ENCODE results near the gene MT1HL1.
"Not testable (repeated sequence)": the region's sequence is repeated elsewhere in the genome, so short reads cannot be mapped to it uniquely, and the experiment has no call there.

The MT1HL1 gene

GRCh38 chr1:236997361-236997760 is 6.9 kb downstream of the MT1HL1 start:
- TF ChIP-seq, protein P1, sequence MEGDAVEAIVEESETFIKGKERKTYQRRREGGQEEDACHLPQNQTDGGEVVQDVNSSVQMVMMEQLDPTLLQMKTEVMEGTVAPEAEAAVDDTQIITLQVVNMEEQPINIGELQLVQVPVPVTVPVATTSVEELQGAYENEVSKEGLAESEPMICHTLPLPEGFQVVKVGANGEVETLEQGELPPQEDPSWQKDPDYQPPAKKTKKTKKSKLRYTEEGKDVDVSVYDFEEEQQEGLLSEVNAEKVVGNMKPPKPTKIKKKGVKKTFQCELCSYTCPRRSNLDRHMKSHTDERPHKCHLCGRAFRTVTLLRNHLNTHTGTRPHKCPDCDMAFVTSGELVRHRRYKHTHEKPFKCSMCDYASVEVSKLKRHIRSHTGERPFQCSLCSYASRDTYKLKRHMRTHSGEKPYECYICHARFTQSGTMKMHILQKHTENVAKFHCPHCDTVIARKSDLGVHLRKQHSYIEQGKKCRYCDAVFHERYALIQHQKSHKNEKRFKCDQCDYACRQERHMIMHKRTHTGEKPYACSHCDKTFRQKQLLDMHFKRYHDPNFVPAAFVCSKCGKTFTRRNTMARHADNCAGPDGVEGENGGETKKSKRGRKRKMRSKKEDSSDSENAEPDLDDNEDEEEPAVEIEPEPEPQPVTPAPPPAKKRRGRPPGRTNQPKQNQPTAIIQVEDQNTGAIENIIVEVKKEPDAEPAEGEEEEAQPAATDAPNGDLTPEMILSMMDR (IDR thresholded peaks at IDR 0.05; ENCODE audit: borderline replicate concordance, insufficient read depth, low read depth, low read length), result no peak
- H3K4me3 ChIP-seq (ENCODE audit: low read depth, low read length), result no peak overlapping the region

DNA sequence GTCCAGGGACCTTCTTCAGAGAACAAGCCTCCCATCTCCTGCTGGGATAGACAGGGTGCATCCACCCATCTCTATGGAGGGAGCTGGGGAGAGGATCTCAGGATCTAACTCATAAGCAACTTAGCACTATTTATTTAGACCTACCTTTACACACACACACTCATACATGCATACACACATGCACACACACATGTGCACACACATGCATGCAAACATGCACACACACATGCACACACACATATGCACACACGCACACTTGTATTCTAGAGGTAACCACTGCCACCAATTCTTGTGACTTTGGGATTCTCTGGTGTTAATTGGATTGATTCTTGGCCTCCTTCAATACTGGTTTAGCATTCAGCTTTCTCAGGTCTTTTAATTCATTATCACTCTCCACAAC is 9.8 kb downstream of the MT1HL1 start:
- TF ChIP-seq, protein P1 (IDR thresholded peaks at IDR 0.05; ENCODE audit: borderline replicate concordance, insufficient read depth, low read depth, low read length), result no peak

GRCh38 chr1:236992449-236992848 is 11.8 kb downstream of the MT1HL1 start:
- TF ChIP-seq, protein P1 (IDR thresholded peaks at IDR 0.05; ENCODE audit: borderline replicate concordance, insufficient read depth, low read depth, low read length), result no peak
- no peak overlapping the region for H3K4me3 ChIP-seq (ENCODE audit: low read depth, low read length)

More for the DNA sequence above, 9.8 kb downstream of the MT1HL1 start:
- H3K4me3 ChIP-seq (ENCODE audit: low read depth, low read length), result no peak overlapping the region

DNA sequence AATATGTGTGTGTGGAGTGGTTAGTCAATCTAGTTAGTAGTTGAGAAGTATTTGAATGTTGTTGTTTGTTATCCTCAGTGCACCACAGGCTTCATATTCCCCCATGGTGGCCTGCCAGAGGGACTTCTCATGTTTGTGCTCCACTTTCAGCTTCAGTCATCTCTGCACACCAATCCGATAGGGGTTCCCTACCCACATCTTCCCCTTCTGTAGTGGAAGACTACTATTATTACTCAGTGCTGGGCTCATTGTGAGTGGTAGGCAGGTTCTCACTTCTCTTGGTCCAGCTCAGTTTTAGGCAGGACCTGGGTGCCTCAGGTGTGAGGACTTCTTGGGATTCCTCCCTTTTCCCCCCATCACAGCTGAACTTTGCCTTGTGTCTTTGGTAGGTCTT is 14.2 kb downstream of the MT1HL1 start:
- TF ChIP-seq, protein P1 (IDR thresholded peaks at IDR 0.05; ENCODE audit: borderline replicate concordance, insufficient read depth, low read depth, low read length), result no peak
- no peak overlapping the region for H3K4me3 ChIP-seq (ENCODE audit: low read depth, low read length)

DNA sequence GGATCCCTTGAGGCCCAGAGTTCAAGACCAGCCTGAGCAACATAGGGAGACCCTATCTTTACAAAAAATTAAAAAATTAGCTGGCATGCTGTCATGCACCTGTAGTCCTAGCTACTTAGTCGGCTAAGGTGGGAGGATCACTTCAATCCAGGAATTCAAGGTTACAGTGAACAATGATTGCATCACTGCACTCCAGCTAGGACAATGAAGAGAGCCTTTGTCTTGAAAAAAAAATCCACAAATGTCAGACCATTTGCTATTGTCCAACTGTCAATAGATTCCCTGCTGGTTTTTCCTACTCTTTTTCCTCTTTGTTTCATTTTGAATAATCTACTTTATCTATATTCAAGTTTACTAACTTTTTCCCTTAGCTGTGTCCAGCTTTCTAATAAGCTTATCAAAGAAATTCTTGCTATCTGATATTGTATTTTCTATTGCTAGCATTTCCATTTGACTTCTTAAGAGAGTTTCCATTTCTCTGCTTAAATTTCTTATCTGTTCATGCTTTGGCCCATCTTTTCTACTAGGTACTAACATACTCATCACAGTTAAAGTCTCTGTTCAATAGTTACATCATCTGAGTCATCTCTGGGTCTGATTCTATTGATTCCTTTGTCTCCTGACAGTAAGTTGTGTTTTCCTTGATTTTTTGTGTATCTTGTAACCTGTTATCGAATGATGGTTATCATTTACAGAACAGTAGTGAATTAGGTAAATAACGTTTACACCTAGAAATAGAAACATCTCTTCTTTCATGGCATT is 14.8 kb downstream of the MT1HL1 start:
- no peak overlapping the region for H3K4me3 ChIP-seq (ENCODE audit: low read depth, low read length)
- TF ChIP-seq, protein P1 (IDR thresholded peaks at IDR 0.05; ENCODE audit: borderline replicate concordance, insufficient read depth, low read depth, low read length), result no peak

- no peak overlapping the region for H3K4me3 ChIP-seq (ENCODE audit: low read depth, low read length)
- TF ChIP-seq, protein P1 (IDR thresholded peaks at IDR 0.05; ENCODE audit: borderline replicate concordance, insufficient read depth, low read depth, low read length), result no peak
These were observed 20.4 kb downstream of the MT1HL1 start for GRCh38 chr1:236983818-236984217.

- TF ChIP-seq, protein P1 (IDR thresholded peaks at IDR 0.05; ENCODE audit: borderline replicate concordance, insufficient read depth, low read depth, low read length), result no peak
- no peak overlapping the region for H3K4me3 ChIP-seq (ENCODE audit: low read depth, low read length)
These were observed 21.9 kb downstream of the MT1HL1 start for GRCh38 chr1:236982380-236982779.

DNA sequence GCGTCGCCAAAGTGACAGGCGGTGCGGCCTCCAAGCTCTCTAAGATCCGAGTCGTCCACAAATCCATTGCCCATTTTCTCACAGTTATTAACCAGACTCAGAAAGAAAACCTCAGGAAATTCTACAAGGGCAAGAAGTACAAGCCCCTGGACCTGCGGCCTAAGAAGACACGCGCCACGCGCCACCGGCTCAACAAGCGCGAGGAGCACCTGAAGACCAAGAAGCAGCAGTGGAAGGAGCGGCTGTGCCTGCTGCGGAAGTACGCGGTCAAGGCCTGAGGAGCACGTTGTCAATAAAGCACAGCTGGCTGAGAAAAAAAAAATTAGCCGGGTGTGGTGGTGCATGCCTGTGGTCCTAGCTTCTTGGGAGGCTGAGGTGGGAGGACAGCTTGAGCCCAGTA is 22.8 kb downstream of the MT1HL1 start:
- H3K4me3 ChIP-seq (ENCODE audit: low read depth, low read length), result not testable (repeated sequence)

Data from GM12875 (cell line).